ENCODE results near the gene GEMIN4. TPM values are rescaled to one million over a fixed set of nuclear protein-coding genes. Genes with fewer than 3 reads are reported as not detected.

GEMIN4 gene
- total RNA-seq, 2 experiments from 2014 or later = 38.8 to 39.6 TPM

Other genes with a start within 250 kb of the GEMIN4 start
- gene VPS53, start 37.4 kb downstream of the GEMIN4 start, total RNA-seq = 10 to 100 TPM; 57.1 to 59.9 TPM
- gene TLCD3A, start 19.7 kb downstream of the GEMIN4 start, total RNA-seq = 1 to 10 TPM; 6.9 to 8.4 TPM
- 10 to 100 TPM; 56.3 to 66.5 TPM for gene GLOD4, start 30.0 kb upstream of the GEMIN4 start, total RNA-seq
- gene MRM3, start 30.1 kb upstream of the GEMIN4 start, total RNA-seq = 10 to 100 TPM; 24.6 to 26.1 TPM
- gene NXN, start 227.5 kb upstream of the GEMIN4 start, total RNA-seq = under 1 TPM; 0.31 to 0.33 TPM
- gene TIMM22, start 244.9 kb upstream of the GEMIN4 start, total RNA-seq = 1 to 10 TPM; 8.0 to 9.6 TPM

Data from activated CD4-positive, alpha-beta memory T cell treated with anti-CD3 and anti-CD28 coated beads for 36 hours (primary cell).